ENCODE measurements around the gene MYL12A. TPM values are rescaled to one million over a fixed set of nuclear protein-coding genes. Genes with fewer than 3 reads are reported as not detected.

MYL12A gene
- total and polyA plus RNA-seq, 4 donors: 158 to 314 (median 179) TPM

DNA sequence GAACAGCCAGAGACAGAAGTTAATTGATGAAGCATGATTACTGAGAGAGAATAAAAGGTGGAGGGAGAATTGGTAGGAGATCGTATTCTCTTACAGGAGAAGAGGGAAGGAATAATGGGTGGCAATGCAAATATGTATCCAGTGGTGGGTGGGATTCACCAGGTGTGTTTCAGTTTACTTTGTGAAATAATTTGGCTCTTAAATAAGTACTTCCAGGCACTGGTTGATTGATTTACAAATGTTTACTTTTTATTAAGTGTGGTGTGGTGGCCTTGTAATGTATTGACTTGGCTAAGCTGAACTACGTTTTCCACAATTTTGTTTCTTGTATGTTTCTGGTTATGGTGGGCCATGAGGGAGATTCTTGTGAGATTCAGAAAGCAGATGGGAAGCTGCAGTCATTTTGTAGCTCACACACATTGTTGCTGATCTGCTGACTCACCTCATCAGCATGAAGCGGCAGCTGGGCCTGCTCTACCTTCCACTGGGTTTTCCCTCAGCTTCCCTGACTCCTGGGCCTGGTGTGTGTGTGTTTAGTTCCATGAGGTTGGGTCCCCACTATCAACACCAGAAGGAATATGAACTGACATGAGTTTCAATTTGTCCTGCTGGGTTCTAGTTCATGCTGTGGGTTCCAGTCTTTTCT lies 47.0 kb downstream of the MYL12A start:
- H3K27ac ChIP-seq (ENCODE audit: low read depth in 1 of 2, low read length in 2 of 2): no peak overlapping the region
- no peaks in the 10 kb centered on the region for H3K27me3 ChIP-seq (ENCODE audit: control insufficient read depth in 4 of 4, insufficient read depth in 4 of 4, low read length in 3 of 4)
- no peak for DNase-seq (ENCODE audit: low spot score)
- H3K36me3 ChIP-seq (ENCODE audit: control insufficient read depth in 4 of 4, insufficient read depth in 3 of 4, low read depth in 1 of 4, low read length in 3 of 4): no peaks in the 10 kb centered on the region
- H3K4me3 ChIP-seq (ENCODE audit: low read depth in 1 of 3, low read length in 3 of 3): no peak overlapping the region
- H3K9ac ChIP-seq (ENCODE audit: low read depth in 1 of 2, low read length in 2 of 2): no peak overlapping the region
- H3K4me1 ChIP-seq (ENCODE audit: control insufficient read depth in 4 of 4, insufficient read depth in 4 of 4, low read length in 3 of 4): peaks cover 0 to 6% (median 3%) of the 10 kb centered on the region in 4 donors
- no peaks in the 10 kb centered on the region for H3K9me3 ChIP-seq (ENCODE audit: control insufficient read depth in 4 of 4, low read length in 3 of 4)
- TF ChIP-seq GABPA (IDR thresholded peaks at IDR 0.05 in 1 of 2, conservative IDR thresholded peaks at IDR 0.05 in 1 of 2) (no peak), HNF4A (conservative IDR thresholded peaks at IDR 0.05) (no peak), HNF4G (IDR thresholded peaks at IDR 0.05) (no peak)
- WGBS: 94% methylated on average over 3 of the region's 3 CpGs

DNA sequence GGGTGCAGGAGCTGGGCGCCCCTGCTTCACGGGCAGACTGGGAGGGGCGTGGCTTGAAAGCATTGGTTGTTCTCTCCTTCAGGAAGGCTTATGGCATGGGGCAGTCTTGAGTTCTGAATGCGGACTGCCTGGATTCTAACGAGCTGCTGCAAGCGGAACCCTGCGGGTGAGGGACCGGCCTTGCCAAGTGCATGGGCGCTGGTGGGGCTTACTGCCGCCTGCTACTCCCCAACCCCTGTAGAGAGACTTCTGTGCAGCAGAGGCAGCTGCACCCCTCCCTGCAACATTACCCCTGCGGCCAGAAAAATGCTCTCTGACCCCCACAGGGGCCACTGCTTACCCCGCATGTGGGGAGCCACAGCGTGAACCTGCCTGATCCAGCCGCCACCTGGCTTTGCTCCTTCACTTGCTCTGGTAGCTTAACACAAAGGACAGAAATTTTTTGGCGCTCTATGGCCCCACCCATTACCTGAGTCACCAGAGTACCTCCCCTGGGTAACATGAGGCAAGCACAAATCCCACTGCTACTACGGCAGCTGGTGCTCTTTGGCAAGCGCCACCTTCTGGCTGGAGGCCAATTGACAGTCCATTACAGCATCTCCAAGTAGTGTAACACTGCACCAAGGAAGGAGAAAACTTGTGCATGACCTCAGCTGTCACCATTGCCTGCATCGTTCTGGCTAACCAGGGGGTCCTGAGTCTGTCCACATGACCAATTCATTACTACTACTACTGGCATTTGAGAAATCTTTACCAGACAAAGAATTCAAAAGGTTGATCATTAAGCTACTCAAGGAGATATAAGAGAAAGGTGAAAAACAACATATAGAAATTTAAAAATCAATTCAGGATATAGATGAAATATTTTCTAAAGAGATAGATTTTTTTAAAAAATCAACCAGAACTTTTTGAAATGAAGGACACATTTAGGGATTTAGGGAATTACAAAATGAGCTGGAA lies 49.7 kb downstream of the MYL12A start:
- 7% methylated on average over 18 of the region's 18 CpGs for WGBS
- peak overlapping the region; percentile 53 to 70 (median 64) for H3K4me3 ChIP-seq (ENCODE audit: low read depth in 1 of 3, low read length in 3 of 3)
- peak overlapping the region in 1 of 2 donors; percentile 43 for H3K27ac ChIP-seq (ENCODE audit: low read depth in 1 of 2, low read length in 2 of 2)
- H3K4me1 ChIP-seq (ENCODE audit: control insufficient read depth in 4 of 4, insufficient read depth in 4 of 4, low read length in 3 of 4): peaks cover 0 to 6% (median 3%) of the 10 kb centered on the region in 4 donors
- H3K36me3 ChIP-seq (ENCODE audit: control insufficient read depth in 4 of 4, insufficient read depth in 3 of 4, low read depth in 1 of 4, low read length in 3 of 4): no peaks in the 10 kb centered on the region
- TF ChIP-seq FOXA2 (IDR thresholded peaks at IDR 0.05) (no peak), EGR1 (IDR thresholded peaks at IDR 0.05; ENCODE audit: low read depth in 2 of 2) (no peak), YY1 (IDR thresholded peaks at IDR 0.05) (peak; percentile 47), HNF4G (IDR thresholded peaks at IDR 0.05) (no peak), RXRA (IDR thresholded peaks at IDR 0.05) (peak; percentile 37 to 55), RAD21 (IDR thresholded peaks at IDR 0.05) (peak; percentile 56 to 75), SP1 (IDR thresholded peaks at IDR 0.05) (peak; percentile 12), JUND (IDR thresholded peaks at IDR 0.05) (peak; percentile 54 to 58), HNF4A (conservative IDR thresholded peaks at IDR 0.05) (peak; percentile 14 to 16)
- TF ChIP-seq, protein P1, sequence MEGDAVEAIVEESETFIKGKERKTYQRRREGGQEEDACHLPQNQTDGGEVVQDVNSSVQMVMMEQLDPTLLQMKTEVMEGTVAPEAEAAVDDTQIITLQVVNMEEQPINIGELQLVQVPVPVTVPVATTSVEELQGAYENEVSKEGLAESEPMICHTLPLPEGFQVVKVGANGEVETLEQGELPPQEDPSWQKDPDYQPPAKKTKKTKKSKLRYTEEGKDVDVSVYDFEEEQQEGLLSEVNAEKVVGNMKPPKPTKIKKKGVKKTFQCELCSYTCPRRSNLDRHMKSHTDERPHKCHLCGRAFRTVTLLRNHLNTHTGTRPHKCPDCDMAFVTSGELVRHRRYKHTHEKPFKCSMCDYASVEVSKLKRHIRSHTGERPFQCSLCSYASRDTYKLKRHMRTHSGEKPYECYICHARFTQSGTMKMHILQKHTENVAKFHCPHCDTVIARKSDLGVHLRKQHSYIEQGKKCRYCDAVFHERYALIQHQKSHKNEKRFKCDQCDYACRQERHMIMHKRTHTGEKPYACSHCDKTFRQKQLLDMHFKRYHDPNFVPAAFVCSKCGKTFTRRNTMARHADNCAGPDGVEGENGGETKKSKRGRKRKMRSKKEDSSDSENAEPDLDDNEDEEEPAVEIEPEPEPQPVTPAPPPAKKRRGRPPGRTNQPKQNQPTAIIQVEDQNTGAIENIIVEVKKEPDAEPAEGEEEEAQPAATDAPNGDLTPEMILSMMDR (IDR thresholded peaks at IDR 0.05; ENCODE audit: low read depth, low read length, missing input control): peak; percentile 36
- TF ChIP-seq, protein P2, sequence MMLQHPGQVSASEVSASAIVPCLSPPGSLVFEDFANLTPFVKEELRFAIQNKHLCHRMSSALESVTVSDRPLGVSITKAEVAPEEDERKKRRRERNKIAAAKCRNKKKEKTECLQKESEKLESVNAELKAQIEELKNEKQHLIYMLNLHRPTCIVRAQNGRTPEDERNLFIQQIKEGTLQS (IDR thresholded peaks at IDR 0.05): peak; percentile 63
- H3K9ac ChIP-seq (ENCODE audit: low read depth in 1 of 2, low read length in 2 of 2): peak overlapping the region in 1 of 2 donors; percentile 64
- DNase-seq (ENCODE audit: low spot score): peak; percentile 88
- no peaks in the 10 kb centered on the region for H3K9me3 ChIP-seq (ENCODE audit: control insufficient read depth in 4 of 4, low read length in 3 of 4)
- H3K27me3 ChIP-seq (ENCODE audit: control insufficient read depth in 4 of 4, insufficient read depth in 4 of 4, low read length in 3 of 4): no peaks in the 10 kb centered on the region

DNA sequence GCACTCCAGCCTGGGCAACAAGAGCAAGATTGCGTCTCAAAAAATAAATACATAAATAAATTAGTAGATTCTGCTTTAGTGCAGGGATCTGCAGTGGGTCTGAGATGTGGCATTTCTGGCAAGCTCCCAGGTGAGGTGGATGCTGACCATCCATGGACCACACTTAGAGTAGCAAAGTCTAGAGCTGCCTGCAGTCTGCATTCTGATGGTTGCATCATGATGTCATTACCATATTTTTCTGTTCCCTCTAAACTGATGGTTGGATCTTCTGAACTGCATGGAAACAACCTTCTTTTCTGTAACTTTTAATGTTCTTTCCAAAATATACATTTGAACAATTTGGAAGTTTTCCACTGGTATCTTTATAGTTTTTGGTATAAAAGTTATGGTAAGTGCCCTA lies 57.2 kb downstream of the MYL12A start:
- no peak for DNase-seq (ENCODE audit: low spot score)
- H3K4me1 ChIP-seq (ENCODE audit: control insufficient read depth in 4 of 4, insufficient read depth in 4 of 4, low read length in 3 of 4): no peaks in the 10 kb centered on the region
- TF ChIP-seq TAF1 (conservative IDR thresholded peaks at IDR 0.05) (no peak), JUND (IDR thresholded peaks at IDR 0.05) (no peak), FOXA2 (IDR thresholded peaks at IDR 0.05) (no peak), RAD21 (IDR thresholded peaks at IDR 0.05) (no peak), GABPA (IDR thresholded peaks at IDR 0.05 in 1 of 2, conservative IDR thresholded peaks at IDR 0.05 in 1 of 2) (no peak)
- TF ChIP-seq, protein P2 (IDR thresholded peaks at IDR 0.05): no peak
- no peak overlapping the region for H3K27ac ChIP-seq (ENCODE audit: low read depth in 1 of 2, low read length in 2 of 2)
- no peak overlapping the region for H3K9ac ChIP-seq (ENCODE audit: low read depth in 1 of 2, low read length in 2 of 2)
- 96% methylated on average over 1 of the region's 1 CpG for WGBS
- H3K4me3 ChIP-seq (ENCODE audit: low read depth in 1 of 3, low read length in 3 of 3): no peak overlapping the region
- H3K9me3 ChIP-seq (ENCODE audit: control insufficient read depth in 4 of 4, low read length in 3 of 4): no peaks in the 10 kb centered on the region
- H3K36me3 ChIP-seq (ENCODE audit: control insufficient read depth in 4 of 4, insufficient read depth in 3 of 4, low read depth in 1 of 4, low read length in 3 of 4): no peaks in the 10 kb centered on the region
- H3K27me3 ChIP-seq (ENCODE audit: control insufficient read depth in 4 of 4, insufficient read depth in 4 of 4, low read length in 3 of 4): no peaks in the 10 kb centered on the region

Measured in liver (tissue), 9 donors.